ENCODE results near the gene SKAP1.
"Not testable (repeated sequence)": the region's sequence is repeated elsewhere in the genome, so short reads cannot be mapped to it uniquely, and the experiment has no call there.

SKAP1 gene

DNA sequence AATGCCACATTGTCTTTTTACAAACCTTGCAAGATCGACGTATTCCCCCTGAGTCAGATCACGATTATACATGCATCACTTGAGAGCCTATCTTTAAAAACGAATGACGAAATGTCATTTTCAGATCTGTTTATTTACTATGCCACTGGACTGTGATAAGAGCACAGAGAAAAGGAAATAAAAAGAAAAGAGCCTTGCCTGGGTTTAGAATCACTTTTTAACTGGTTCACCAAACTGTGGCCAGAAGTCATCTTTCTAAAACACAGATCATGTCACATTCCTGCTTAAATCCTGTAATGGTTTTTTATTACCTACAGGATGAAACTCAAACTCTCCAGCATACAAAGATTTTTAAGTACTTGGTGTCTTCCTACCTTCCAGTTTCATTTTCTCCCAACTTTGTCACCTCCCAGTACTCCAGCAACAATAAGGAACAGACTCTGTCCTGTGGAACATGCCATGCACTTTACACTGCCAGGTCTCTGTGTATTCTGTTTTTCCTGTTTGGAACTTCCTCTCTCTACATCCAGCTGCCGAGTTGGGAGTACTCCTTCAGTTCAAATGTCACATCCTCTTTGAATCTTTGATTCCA lies 231.0 kb downstream of the SKAP1 start:
- no peak for DNase-seq

DNA sequence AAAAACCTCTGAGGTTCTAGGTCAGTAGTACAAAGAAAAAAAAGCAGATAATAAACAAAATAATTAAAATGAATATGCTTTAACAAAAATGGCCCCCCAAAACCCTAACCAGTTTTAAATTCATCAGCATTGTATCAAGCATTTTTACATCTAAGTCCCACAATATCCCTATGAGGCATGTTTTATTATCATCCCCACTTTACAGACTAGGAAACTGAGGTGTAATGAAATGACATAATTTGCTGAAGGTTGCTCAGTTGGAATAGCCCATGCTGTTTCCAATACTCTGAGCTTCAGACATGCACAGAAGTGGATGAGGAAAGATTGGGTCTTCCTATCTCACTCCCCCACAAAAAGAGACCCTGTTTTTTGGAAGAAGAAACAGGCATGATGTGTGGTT lies 234.1 kb downstream of the SKAP1 start:
- DNase-seq: no peak

DNA sequence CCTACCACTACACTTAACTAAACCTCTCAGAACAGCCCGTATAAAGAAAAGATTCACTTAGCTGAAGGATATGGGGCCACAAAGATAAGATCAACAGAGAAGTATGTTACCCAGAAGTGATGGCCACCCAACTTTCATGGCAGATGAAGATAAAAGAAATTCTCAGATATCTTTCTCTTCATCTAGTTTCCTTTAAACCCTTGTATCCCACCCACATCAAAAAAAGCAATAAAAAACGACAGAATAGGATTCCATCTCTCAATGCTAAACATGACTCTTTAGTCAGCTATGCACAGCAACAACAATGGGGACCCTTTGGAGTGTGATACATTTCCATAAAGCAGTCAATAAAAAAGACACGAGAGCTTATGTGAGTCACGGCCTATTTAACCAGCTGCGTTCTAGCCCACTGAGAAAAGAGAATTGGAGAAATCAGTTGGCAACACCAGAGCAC lies 235.9 kb downstream of the SKAP1 start:
- no peak for DNase-seq

DNA sequence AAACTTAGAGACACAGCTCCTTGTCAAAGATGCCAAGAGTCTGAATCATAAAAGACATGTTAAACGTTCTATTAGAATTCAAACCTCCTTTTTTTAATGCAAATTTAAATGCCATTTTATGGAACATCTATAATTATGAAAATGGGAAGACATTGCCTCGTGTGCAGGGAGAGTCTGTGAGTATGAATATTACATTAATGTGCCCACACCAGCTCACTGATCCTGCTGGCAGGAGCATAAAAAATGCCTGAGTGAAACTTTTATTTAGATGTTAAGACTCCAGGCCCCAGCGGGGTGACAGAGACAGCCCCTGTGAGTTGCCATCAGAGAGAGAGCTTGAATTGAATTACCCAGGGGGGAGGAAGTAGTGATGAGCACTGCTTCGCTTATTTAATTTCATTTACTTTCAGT lies 237.7 kb downstream of the SKAP1 start:
- DNase-seq: no peak

DNA sequence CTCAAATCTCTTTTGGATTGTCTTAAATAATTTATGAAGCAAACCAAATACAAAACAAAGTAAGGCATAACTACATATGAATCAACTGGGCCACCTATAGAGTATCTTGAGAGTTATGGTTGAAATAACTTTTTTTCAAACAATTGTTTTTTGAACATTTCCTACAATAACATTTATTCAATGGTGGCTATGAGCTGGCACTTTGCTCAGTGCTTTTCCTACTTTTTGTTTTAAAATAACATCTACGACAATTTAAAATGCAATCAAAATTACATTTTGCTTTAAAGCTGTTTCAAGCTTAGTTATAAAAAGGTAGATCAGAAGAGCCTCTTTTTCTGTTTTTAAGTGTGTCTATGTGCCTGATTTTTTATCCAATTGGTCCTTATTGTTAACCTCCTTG lies 238.7 kb downstream of the SKAP1 start:
- no peak for DNase-seq

DNA sequence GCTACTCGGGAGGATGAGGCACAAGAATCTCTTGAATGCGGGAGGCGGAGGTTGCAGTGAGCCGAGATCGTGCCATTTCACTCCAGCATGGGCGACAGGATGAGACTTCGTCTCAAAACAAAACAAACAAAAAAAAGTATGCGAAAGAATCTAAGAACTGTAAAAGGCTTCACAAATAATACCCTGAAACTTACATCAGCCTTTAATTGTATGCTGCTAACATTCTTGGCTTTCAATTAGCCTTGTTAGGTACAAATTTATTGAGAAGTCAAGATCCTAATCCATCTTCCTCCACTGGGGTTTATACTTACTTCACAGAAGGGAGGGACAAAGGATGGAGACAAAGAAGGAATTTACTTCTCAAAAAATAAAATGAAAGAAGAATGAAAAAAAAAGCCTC lies 239.1 kb downstream of the SKAP1 start:
- no peak for DNase-seq

DNA sequence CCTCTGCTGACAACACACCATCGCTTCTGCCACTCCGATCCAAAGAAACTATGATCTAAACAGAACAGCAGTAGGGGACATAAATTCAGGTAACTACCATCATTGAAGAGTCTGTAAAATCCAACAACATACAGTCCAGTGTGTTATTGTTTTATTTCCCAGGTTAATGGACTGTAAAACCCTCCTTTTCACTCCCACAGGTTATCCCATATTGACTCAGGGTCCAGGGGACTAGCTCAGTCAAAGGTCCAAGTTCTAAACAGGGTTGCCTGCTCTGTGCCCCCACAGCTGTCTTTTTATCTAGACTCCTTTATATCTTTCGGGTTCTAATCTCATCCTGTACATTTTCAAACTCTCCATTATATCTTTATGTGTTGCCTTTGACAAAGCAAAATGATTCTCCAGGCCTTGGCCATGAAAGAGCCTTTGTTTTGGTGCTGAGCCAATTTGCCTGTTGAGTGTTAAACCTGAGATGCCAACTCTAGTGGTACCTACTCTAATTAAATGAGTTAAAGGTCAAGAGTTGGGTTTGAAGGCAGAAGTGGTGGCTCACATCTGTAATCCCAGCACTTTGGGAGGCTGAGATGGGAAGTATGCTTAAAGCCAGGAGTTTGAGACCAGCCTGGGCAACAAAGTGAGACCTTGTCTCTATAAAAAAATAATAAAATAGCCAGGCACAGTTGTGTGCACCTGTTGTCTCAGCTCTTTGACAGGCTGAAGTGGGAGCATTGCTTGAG lies 242.0 kb downstream of the SKAP1 start:
- DNase-seq: no peak

DNA sequence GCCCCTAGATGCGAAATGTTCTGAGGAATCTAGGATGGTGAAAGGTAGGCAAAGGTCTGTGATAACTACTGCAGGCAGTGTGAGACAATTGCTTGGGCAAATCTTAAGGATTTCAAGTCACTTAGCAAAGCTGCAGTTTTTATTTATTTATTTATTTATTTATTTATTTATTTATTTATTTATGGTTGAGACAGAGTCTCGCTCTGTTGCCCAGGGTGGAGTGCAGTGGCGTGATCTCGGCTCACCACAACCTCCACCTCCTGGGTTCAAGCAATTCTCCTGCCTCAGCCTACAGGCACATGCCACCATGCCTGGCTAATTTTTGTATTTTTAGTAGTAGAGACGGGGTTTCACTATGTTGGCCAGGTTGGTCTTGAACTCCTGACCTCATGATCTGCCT lies 243.7 kb downstream of the SKAP1 start:
- DNase-seq: not testable (repeated sequence)

DNA sequence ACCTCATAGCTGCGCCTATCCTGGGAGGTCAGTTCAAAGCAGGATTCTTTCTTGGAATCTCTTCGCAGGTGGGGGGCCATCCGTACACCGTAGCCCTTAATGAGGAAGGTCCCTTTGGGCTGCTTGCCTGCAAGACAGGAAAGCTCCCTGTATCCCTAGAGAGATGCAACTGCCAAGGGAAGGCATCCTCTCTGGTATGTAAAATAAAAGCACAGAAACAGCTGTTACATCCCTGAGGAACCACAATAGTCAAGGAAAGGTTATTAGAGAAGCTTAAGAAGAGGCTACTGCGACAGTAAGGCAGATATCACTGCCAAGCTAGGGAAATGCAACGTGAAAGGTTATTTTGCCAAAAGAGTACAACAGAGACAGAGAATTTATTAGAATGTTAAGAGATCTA lies 245.3 kb downstream of the SKAP1 start:
- DNase-seq: no peak

DNA sequence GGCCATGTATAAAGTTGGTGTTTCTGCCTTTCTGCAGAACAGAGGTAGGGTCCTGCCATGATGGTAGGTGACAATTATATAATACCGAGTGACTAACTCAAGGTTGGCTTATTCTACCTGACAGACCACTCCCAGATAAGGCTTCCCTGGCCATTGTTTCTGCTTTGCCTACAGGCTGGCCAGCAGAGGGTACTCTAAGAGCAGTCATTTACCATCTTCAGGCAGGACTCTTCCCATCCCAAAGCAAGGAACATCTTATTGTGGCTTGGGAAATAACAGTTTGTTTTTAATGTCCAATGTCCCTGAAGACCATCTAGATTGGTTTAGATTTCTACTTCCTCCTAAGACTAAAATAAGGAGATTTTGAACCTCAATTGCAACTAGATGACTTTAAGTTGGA lies 248.4 kb downstream of the SKAP1 start:
- DNase-seq: no peak

DNA sequence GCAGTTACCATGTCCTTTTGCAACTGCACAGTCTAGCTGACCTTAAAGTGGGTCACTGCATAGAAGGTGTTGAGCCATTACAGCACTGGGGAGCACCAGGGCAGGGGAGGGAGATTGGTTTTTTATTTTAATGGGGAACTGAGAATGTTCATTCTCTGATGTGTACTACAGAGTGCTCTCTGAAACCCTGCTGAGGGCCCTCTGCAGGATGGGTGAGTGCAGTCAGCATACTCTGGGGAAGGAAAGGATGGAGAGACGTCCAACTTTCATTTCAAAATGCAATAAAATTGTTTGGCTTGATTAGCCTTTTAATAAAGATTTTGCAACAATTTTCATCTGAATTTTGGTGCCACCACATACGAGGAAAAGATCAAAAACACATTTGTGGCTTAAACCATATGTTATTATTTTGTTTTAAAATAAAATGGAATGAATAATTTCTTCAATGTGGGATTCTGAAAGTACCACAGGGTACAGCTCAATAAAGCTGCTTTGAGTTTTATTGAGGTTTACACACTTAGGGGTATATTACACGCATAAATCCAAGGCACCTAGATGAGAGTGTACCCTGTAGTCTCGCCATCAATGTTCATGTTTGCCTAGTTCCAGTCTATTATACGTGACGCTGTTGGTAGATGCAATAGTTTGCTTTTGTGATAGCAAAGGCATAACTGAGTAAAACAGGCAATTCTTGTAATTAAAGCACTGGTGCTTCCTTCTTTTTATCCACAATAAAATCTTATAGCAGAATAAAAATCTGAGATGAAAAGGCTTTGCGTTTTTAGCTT lies 249.0 kb downstream of the SKAP1 start:
- no peak for DNase-seq

DNA sequence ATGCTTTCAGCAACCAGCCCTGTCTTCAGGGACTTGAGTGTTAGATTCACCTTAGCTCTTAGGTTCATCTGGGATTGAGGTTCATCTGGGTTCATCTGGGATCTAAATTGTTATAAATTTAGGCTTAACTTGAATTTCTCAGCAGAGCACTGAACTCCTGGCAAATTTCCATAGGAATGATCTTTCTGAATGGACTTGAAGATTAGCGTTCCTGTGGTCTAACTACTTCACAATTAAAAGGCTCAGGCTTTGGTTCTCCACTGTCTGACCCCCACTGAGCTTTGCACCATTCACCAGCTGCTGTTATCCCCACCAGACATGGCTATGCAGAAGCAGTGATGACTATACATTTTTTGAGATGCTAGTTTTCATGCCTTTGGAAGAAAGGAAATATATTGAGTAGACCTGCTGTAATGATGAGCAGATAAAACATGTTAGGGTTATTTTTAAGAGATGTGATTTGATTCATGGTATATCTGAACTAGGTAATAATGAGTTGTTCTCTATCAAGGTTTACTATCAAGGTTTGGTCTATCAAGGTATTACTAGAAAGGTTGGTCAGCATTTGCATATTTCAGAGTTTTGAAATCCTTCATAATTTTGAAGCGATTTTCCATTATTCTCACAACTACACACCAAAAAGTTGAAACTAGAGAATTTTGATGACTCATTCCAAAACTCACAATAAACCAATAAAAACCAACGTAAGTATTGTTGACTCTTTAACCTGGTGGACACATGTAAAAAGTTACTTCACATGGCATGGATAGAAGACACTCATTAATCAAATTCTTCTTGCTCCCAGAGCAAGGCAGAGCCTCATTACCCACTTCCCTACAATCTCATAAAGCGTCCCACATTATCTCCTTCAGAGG lies 250.7 kb downstream of the SKAP1 start:
- no peak for DNase-seq

DNA sequence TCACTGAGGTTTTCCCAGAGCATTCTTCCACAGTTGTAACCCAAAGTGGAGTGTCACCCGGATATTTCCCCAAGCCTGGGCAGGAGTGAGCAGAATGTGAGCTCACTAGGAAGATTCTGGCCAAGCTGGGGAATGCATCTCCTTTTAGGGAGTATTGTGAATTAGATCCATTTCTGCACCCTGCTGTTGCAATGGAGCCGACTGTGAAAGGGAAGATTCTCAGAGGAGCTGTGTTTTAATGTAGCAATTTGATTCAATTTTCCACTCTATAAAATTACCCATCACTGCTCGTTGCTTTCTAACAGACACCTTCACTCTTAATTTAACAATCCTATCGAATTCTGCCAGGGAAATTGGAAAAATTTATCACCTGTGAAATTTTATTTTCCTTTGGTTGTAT lies 251.7 kb downstream of the SKAP1 start:
- no peak for DNase-seq

DNA sequence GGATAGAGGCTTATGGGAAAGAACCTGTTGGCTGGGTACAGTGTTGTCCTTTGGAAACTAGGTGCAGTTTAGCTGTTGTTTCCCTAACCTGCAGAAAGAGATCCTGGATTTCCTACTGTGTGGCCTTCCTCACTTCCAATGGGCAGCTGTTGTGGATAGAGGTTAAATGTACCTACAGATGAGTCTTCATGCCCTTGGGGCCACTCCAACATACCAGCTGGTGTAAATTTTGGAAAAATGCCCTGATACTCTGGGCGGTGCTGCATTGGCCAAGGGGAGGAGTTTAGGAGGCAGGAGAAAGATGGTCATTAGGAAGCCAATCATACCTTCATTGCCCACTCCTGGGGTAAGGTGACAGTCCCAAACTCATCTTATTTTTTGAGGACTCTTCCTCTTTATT lies 252.2 kb downstream of the SKAP1 start:
- DNase-seq: no peak

DNA sequence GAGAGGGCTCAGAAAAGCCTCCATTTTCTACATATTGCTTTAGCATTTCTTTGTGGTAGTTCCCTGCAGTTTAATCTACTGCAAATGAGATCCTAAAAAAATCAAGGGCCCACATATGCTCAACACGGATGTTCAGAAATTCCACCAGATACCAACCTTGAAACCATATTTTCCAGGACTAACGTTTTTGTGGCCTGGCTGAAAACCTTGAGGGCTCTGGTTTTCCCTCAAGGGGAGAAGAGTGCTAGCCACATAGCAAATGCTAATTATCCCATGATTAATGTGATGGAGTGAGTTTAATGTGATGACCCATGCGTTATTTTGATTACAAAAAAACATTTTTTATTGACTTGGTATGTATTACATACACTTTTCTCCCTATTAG lies 253.6 kb downstream of the SKAP1 start:
- no peak for DNase-seq

DNA sequence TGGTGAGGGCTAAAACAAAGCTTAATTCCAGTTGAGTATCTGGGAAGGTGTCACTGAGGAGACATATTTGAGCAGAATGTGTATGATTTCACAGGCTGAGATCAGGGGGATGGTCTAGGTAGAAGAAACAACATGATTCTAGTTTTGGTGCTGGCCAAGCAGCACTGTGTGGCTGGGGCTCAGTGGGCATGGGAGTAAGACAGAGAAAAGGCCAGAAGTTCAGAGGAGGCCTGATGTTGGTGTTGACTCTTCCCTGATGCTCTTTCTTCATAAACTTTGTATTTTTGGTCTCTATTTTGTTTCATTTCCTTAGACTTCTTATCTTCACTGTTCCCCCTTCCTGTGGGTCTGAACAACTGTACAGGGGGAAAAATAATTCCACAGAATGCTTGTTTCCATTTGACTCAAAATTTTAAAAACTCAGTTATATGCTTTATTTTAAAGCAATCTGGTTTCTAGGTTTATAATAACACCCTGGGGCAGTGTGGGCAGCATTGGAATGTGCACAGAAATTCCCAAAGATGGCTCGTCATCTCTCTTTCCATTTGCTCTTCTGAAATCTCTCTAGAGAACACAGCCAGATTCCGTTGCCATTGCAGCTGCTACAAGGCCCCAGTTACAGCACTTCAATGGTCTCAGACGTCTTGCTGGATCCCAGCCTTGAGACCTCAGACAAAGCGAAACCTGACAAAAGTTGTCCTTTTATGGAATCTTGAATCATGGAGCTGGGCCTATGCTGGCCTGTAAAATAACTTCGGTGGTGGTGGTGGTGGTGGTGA lies 254.1 kb downstream of the SKAP1 start:
- no peak for DNase-seq

DNA sequence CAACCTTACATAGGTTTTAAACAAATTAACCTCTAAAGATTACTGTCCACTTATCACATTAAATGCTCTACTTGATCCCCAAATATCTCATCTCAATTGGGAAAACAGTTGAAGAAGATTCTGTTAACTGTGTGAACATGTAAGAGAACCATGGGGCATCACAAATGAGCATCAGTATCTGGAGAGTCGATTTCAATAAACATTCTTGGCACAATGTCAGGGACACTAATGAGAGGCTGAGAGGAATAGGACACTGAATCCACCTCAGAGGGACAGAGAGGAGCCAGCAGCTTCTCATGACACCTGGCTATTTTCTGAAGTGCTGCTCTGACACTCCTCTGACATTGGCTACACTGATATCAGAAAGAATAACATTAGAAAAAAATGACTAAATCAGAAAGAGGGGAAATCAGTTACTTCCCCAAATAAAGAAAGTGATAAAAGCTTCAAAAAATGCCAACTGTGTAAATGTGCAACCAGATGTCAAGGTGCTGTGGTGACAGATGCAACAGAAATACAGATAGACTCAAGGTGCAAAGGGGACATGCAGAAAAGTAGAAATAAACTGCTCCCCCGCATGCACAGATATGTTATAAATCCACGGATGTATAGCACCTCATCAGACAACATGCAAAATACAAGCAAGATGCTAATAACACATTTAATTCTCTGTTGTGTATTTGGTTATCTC lies 255.0 kb downstream of the SKAP1 start:
- DNase-seq: no peak

DNA sequence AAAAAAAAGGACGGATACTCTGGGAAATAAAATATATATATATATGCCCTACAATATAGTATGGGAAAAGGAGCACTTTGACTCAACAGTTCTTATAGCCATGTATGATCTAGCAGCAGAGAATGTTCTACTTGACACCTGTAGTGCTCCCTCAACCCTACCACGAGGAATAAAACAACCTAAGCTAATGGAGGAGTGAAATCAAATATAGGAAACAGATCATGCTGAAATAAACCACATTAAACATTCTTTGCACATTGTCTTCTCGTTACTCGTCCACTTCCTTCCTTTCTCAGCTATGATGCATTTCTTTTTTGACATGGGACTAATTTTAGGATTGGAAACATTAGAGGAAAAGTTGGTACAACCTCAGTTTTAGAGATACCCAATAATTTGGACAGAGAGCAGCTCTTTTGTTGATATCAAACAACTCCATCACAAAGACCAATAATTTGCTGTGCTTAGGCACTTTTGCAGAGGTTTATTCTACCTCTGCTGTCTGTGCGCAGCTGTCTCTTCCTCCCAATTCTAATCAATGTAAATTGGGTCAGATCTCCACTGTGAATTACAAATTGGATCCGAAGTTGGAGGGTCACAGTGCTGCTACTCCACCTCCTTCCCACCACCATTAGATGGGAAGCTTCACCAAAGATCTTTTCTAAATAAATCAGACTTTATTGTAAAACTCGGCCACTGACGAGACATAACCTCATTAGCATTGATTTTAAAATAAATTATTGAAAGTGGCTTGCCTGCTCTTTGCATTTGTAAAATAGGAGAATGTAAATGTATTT lies 256.6 kb downstream of the SKAP1 start:
- no peak for DNase-seq

DNA sequence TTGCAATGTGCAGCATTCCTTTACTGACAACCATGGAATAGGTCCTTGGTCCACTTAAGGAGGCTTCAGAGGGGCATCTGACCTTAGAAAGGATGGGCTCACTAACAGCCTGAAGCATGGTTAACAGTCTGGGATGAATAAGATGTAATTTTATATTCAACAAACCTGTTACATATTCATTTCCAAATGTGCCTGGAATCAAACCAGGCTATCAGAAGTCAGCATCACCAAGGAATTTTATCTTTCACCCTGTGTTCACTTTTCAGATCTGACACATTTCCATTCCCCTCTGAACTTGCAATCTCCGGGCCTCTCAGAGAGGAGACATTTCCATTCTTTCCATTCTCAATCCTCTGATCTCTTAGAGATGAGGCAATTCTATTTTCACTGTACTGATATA lies 260.1 kb downstream of the SKAP1 start:
- DNase-seq: no peak

DNA sequence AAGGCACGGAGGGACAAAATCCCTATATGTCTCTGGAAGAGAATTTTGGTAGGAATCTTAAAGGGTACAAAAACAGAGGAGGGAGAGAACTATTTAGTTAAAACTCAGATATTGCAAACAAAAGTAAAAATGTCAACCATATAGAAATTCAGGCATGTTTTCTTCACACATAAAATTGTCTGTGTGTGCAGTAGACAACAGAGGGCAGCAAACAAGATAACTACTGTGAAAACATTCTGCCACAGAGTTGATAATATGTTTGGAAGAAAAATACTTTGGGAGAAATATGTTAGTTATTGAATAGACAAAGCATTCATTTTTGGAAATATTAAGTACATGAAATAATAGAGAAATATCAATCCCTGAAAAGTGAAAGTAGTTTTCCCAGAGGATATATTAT lies 266.2 kb downstream of the SKAP1 start:
- no peak for DNase-seq

Data from inflammatory macrophage (primary cell).